Pons (tissue), 1 donor: ENCODE results near the gene ATAD1.

ENCODE experiments used
- DNase-seq: peaks from one replicate; pipeline ENCODE4 v3.0.0-alpha.2; 2016; ENCODE audit warnings: low spot score

The ATAD1 gene

GRCh38 chr10:87713707-87714106 lies 104.3 kb downstream of the ATAD1 start:
- no peak for DNase-seq

- DNase-seq, result no peak
Measured at GRCh38 chr10:87712913-87713616, 105.0 kb downstream of the ATAD1 start.

- no peak for DNase-seq
Measured at GRCh38 chr10:87707254-87707653, 110.8 kb downstream of the ATAD1 start.

- no peak for DNase-seq
Measured at GRCh38 chr10:87706731-87707130, 111.3 kb downstream of the ATAD1 start.

GRCh38 chr10:87705339-87705738 lies 112.7 kb downstream of the ATAD1 start:
- DNase-seq, result no peak

- no peak for DNase-seq
Measured at GRCh38 chr10:87703771-87704170, 114.3 kb downstream of the ATAD1 start.

- no peak for DNase-seq
Measured at GRCh38 chr10:87702973-87703294, 115.1 kb downstream of the ATAD1 start.

- no peak for DNase-seq
Measured at GRCh38 chr10:87702260-87702972, 115.6 kb downstream of the ATAD1 start.
